ENCODE results near the gene ZKSCAN3. TPM values are rescaled to one million over a fixed set of nuclear protein-coding genes. Genes with fewer than 3 reads are reported as not detected.

ZKSCAN3 gene
- polyA plus RNA-seq, 1 donor from 2014 or later: 1.9 TPM

GRCh38 chr6:28410767-28411166, 61.0 kb downstream of the ZKSCAN3 start:
- H3K4me1 Mint-ChIP-seq: no peaks in the 10 kb centered on the region
- H3K27ac Mint-ChIP-seq: no peak overlapping the region
- H3K36me3 Mint-ChIP-seq: no peaks in the 10 kb centered on the region
- H3K27me3 Mint-ChIP-seq: peaks cover 7% of the 10 kb centered on the region
- peaks cover 0 to 5% (median 4%) of the 10 kb centered on the region in 3 donors for H3K9me3 Mint-ChIP-seq
- H3K4me3 Mint-ChIP-seq: no peak overlapping the region

- H3K4me3 Mint-ChIP-seq: no peak overlapping the region
- H3K4me1 Mint-ChIP-seq: no peaks in the 10 kb centered on the region
- peaks cover 0 to 5% (median 4%) of the 10 kb centered on the region in 3 donors for H3K9me3 Mint-ChIP-seq
- H3K36me3 Mint-ChIP-seq: no peaks in the 10 kb centered on the region
- no peak overlapping the region for H3K27ac Mint-ChIP-seq
- H3K27me3 Mint-ChIP-seq: peaks cover 9% of the 10 kb centered on the region
Measured at GRCh38 chr6:28413681-28414080, 63.9 kb downstream of the ZKSCAN3 start.

Other genes starting within 250 kb of the ZKSCAN3 start
- gene ZSCAN16, start 225.3 kb upstream of the ZKSCAN3 start, polyA plus RNA-seq: 14.3 TPM
- gene ZKSCAN8, start 208.1 kb upstream of the ZKSCAN3 start, polyA plus RNA-seq: 0.85 TPM
- 10.9 TPM for gene ZSCAN9, start 124.7 kb upstream of the ZKSCAN3 start, polyA plus RNA-seq
- 3.4 TPM for gene ZKSCAN4, start 97.7 kb upstream of the ZKSCAN3 start, polyA plus RNA-seq
- 0.18 TPM for gene NKAPL, start 90.7 kb upstream of the ZKSCAN3 start, polyA plus RNA-seq
- 21.6 TPM for gene ZSCAN26, start 82.8 kb upstream of the ZKSCAN3 start, polyA plus RNA-seq
- 0.64 TPM for gene PGBD1, start 68.4 kb upstream of the ZKSCAN3 start, polyA plus RNA-seq
- 0.56 TPM for gene ZSCAN31, start 13.8 kb upstream of the ZKSCAN3 start, polyA plus RNA-seq
- 5.4 TPM for gene ZSCAN12, start 49.8 kb downstream of the ZKSCAN3 start, polyA plus RNA-seq
- gene ZSCAN23, start 93.5 kb downstream of the ZKSCAN3 start, polyA plus RNA-seq: 0.14 TPM
- not detected for gene GPX6, start 165.8 kb downstream of the ZKSCAN3 start, polyA plus RNA-seq
- not detected for gene GPX5, start 175.9 kb downstream of the ZKSCAN3 start, polyA plus RNA-seq